ENCODE measurements around the gene SPN.
"Not testable (repeated sequence)": the region's sequence is repeated elsewhere in the genome, so short reads cannot be mapped to it uniquely, and the experiment has no call there.

Gene SPN

DNA sequence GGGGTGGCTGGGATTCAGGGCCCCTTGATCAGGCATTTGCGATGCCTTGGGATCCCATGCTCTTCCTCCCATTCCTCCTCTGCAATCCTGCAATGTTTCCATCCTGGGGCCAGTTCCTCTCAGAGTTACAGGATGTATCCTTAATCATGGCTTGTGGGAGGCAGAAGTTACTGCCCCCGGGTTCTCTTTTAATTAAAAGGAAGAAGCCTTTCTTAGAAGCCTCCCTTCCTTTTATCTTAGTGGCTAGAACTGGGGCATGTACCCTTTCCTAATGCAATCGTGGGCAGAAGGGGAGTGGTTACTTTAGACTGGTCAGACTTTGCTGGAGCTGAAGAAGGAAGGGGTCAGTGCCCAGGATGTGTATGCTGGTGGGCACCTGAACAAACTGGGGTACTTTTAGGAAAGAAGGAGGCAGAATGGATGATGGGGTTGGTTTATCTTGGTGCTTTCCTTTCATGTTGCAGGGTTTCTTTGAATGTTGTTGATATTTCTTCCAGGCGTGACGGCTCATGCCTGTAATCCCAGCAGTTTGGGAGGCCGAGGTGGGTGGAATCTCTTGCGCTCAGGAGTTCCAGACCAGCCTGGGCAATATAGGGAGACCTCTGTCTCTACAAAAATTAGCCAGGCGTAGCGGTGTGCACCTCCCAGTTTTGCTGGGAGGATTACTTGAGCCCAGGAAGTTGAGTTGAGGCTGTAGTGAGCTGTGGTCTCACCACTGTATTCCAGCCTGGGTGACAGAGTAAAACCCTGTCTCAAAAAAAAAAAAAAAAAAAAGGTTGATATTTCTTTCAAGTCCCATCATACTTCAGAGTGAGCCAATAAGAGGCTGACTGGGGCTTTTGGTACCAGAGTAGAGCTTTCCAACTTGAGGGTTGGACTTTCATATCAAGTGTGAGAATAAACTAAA lies 13.2 kb upstream of the SPN start:
- H3K4me3 ChIP-seq (replicated peaks; ENCODE audit: low read depth, low read length), result no peak overlapping the region
- TF ChIP-seq, protein P1, sequence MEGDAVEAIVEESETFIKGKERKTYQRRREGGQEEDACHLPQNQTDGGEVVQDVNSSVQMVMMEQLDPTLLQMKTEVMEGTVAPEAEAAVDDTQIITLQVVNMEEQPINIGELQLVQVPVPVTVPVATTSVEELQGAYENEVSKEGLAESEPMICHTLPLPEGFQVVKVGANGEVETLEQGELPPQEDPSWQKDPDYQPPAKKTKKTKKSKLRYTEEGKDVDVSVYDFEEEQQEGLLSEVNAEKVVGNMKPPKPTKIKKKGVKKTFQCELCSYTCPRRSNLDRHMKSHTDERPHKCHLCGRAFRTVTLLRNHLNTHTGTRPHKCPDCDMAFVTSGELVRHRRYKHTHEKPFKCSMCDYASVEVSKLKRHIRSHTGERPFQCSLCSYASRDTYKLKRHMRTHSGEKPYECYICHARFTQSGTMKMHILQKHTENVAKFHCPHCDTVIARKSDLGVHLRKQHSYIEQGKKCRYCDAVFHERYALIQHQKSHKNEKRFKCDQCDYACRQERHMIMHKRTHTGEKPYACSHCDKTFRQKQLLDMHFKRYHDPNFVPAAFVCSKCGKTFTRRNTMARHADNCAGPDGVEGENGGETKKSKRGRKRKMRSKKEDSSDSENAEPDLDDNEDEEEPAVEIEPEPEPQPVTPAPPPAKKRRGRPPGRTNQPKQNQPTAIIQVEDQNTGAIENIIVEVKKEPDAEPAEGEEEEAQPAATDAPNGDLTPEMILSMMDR (IDR thresholded peaks at IDR 0.05; ENCODE audit: low read depth, low read length, missing control alignments), result no peak
- DNase-seq (ENCODE audit: extremely low read depth, low read depth), result no peak

DNA sequence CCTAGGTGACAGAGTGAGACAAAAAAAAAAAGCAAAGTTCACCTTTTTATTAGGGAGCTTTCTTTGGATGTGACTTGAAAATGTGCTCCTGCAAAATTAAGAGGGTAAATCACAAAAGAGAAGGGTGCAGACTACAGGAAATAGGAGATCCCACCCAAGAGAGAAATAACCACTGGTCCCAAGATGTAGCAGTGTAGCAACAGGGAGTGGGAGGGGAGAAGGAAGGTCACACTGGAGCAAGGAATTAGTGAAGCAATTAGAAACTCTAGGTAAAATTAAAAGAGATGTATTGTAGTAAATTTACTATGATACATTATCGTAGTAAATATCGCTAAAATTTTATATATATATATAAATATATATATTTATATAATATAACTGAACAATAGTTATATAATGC lies 12.3 kb upstream of the SPN start:
- DNase-seq (ENCODE audit: extremely low read depth, low read depth), result no peak
- TF ChIP-seq, protein P1 (IDR thresholded peaks at IDR 0.05; ENCODE audit: low read depth, low read length, missing control alignments), result no peak
- H3K4me3 ChIP-seq (replicated peaks; ENCODE audit: low read depth, low read length), result no peak overlapping the region

- TF ChIP-seq, protein P1 (IDR thresholded peaks at IDR 0.05; ENCODE audit: low read depth, low read length, missing control alignments), result no peak
- DNase-seq (ENCODE audit: extremely low read depth, low read depth), result no peak
- H3K4me3 ChIP-seq (replicated peaks; ENCODE audit: low read depth, low read length), result no peak overlapping the region
Measured at GRCh38 chr16:29651774-29652349, 11.2 kb upstream of the SPN start.

GRCh38 chr16:29653471-29653870 lies 9.6 kb upstream of the SPN start:
- TF ChIP-seq, protein P1 (IDR thresholded peaks at IDR 0.05; ENCODE audit: low read depth, low read length, missing control alignments), result no peak
- no peak for DNase-seq (ENCODE audit: extremely low read depth, low read depth)

GRCh38 chr16:29653890-29654289 lies 9.2 kb upstream of the SPN start:
- not testable (repeated sequence) for H3K4me3 ChIP-seq (replicated peaks; ENCODE audit: low read depth, low read length); DNase-seq (ENCODE audit: extremely low read depth, low read depth)

More at GRCh38 chr16:29653471-29653870, 9.6 kb upstream of the SPN start:
- no peak overlapping the region for H3K4me3 ChIP-seq (replicated peaks; ENCODE audit: low read depth, low read length)

DNA sequence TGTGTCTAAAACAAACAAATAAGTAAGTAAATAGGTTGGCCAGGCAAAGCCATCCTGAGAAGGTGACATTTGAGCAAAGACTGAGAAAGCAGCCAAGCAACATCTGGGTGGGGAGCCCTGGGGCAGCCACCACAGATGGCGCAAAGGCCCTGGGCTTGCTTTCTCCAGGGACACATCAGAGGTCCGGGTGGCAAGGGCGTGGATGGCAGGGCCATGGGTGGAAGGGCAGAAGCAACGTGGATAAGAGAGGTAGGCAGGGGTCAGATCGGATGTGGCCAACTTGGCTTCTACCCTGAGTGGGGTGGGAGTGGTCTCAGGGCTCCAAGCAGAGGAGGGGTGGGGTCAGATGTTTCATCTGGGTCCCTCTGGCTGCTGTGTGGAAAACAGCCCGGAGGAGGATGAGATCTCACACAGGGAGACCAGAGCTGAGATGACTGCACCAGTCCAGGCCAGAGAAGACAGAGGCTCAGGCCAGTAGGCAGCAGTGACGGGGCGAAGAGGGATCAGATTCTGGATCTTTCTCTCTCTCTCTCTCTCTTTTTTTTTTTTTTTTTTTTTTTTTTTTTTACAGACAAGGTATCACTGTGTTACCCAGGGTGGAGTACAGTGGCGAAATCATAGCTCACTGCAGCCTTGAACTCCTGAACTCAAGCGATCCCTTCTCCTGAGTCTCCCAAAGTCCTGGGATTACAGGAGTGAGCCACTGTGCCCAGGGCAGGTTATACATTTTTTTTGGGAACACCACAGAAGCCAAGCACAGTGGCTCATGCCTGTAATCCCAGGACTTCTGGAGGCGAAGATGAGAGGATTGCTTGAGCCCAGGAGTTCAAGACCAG lies 6.1 kb upstream of the SPN start:
- no peak for DNase-seq (ENCODE audit: extremely low read depth, low read depth)
- TF ChIP-seq, protein P1 (IDR thresholded peaks at IDR 0.05; ENCODE audit: low read depth, low read length, missing control alignments), result no peak

GRCh38 chr16:29658705-29659104 lies 4.3 kb upstream of the SPN start:
- no peak overlapping the region for H3K4me3 ChIP-seq (replicated peaks; ENCODE audit: low read depth, low read length)
- TF ChIP-seq, protein P1 (IDR thresholded peaks at IDR 0.05; ENCODE audit: low read depth, low read length, missing control alignments), result no peak
- DNase-seq (ENCODE audit: extremely low read depth, low read depth), result no peak

More for the DNA sequence above, 6.1 kb upstream of the SPN start:
- no peak overlapping the region for H3K4me3 ChIP-seq (replicated peaks; ENCODE audit: low read depth, low read length)
